H1 (cell line): Measurements from ENCODE around the gene MARK4. TPM values are rescaled to one million over a fixed set of nuclear protein-coding genes. Genes with fewer than 3 reads are reported as not detected.

Source experiments
- CTBP2 ChIP-seq: IDR thresholded peaks from 2 replicates; pipeline ENCODE4 v1.7.0; 2011; ENCODE audit warnings: borderline replicate concordance, mild to moderate bottlenecking, moderate library complexity, mixed read lengths, low read length; ENCODE audit not compliant: insufficient read depth, insufficient read length
- FOSL1 ChIP-seq: IDR thresholded peaks from 2 replicates; pipeline ENCODE4 v1.6.1; 2011; ENCODE audit warnings: mild to moderate bottlenecking, low read depth, low read length, moderate library complexity; ENCODE audit not compliant: insufficient read depth
- HDAC2 ChIP-seq, 2 experiments: fragments of 300-600 bp in 1 of 2; sonication (generic) in 1 of 2; IDR thresholded peaks; 2 replicates each; pipeline ENCODE4 v1.6.1; 2011 to 2012; ENCODE audit warnings: low read depth in 2 of 2, low read length in 2 of 2, mild to moderate bottlenecking in 2 of 2, moderate library complexity in 2 of 2, borderline replicate concordance in 1 of 2, inconsistent platforms in 1 of 2
- MAFK ChIP-seq: IDR thresholded peaks from 2 replicates; pipeline ENCODE4 v1.6.1; 2012; ENCODE audit warnings: low read depth, mild to moderate bottlenecking, improper control_type of control experiment, low read length
- PHF8 ChIP-seq: fragments of 200-600 bp; sonication (generic); conservative IDR thresholded peaks from 2 replicates; pipeline ENCODE4 v1.7.1; 2012; ENCODE audit warnings: low read depth, mild to moderate bottlenecking, inconsistent platforms, low read length, moderate library complexity
- RXRA ChIP-seq: IDR thresholded peaks from 2 replicates; pipeline ENCODE4 v1.6.1; 2011; ENCODE audit warnings: low read depth, mild to moderate bottlenecking, low read length, moderate library complexity; ENCODE audit not compliant: insufficient read depth
- polyA plus RNA-seq, 7 experiments: library from polyadenylated mRNA; depleted of rRNA in 3 of 7; stranded (reverse) in 5 of 7; unstranded in 2 of 7; fragments of >200 nt in 5 of 7; fragments of 200-250 nt in 2 of 7; gene quantifications; 1 replicate in 5 of 7; 2 replicates in 1 of 7; 4 replicates in 1 of 7; pipeline versions ENCODE4 v1.2.1 to v1.2.3, GENCODE V29; 2011 to 2013; ENCODE audit warnings: missing spikeins in 2 of 7, mixed read lengths in 2 of 7
- total RNA-seq: library from RNA; stranded (reverse); fragmentation: NEBNext Ultra II Directional; extraction: Animal tissue kit (Norgen Biotek cat#: 25700); gene quantifications from 2 replicates; pipeline ENCODE4 v1.2.1, GENCODE V29; 2021

Gene MARK4
- total and polyA plus RNA-seq, 2 of the 8 experiments (the other 6 are each of a cell fraction or from before 2014, with no cell fraction given): 12.3 to 49.8 TPM

DNA sequence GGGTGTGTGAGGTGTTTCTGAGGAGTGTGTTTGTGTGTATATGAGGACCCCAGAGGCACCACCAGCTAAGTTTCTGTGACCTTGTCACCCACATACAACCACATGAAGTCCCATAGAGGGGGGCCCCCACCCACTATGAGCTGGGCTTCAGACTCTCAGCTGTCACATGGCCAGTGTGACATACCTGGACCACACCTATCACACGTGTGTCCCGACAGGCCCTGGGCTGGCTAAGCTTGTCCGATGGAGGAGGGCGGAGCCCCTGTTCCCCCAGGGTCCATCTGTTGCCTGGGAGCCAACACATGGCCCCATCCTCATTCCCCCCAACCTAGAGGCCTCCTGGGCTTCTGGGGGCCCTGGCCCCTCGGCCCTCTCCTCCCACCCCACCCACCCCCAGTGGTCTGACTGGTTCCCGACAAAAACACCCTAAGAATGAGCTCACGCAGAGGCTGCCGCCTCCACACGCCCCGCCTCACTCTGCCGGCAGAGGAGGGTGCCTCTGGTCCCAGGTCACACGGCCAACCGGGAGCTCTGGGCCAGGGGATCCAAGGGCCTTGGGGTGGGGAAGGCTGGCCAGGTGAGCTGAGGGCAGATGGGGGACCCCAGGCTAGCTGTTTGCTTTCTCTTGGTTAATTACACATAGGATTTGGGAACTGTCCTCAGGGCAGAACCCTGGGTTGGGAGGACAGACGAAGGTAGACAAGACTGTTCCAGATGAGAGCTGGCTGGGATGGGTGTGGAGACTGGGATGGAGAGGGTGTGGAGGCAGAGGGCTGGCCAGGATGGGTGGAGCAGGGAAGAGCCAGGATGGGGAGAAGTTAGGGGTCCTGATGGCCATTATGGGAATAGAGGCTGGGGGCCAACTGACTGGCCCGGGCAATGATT lies 93.8 kb downstream of the MARK4 start (continued):
- TF ChIP-seq FOSL1 (no peak), MAFK (no peak), HDAC2 (IDR thresholded peaks at IDR 0.05; ENCODE audit: borderline replicate concordance in 1 of 2, low read depth in 2 of 2, low read length in 2 of 2) (no peak), RXRA (no peak), CTBP2 (no peak), PHF8 (no peak)
- TF ChIP-seq, all 59 proteins: peak for 0
